Spleen (tissue), 11 donors: ENCODE data around the gene SLC7A8. TPM values are rescaled to one million over a fixed set of nuclear protein-coding genes. Genes with fewer than 3 reads are reported as not detected.
A peak's percentile ranks its signal among the peaks of the same experiment; 100 is the strongest.
"Not testable (repeated sequence)": the region's sequence is repeated elsewhere in the genome, so short reads cannot be mapped to it uniquely, and the experiment has no call there.

Source experiments
- DNase-seq: peaks from one replicate; pipeline ENCODE4 v3.0.0-alpha.2; 2020
- H3K27ac ChIP-seq, 8 donors: fragments of 200-600 bp; sonication (generic) in 7 of 8; 1 replicate in 4 of 8; 2 replicates in 4 of 8; pipeline versions ENCODE4 v1.5.0 to v1.8.0; 2016 to 2021; ENCODE audit warnings: inconsistent platforms in 4 of 8, mild to moderate bottlenecking in 4 of 8, moderate library complexity in 1 of 8
- H3K27me3 ChIP-seq, 7 donors: fragments of 200-600 bp; sonication (generic) in 6 of 7; replicated peaks in 1 of 7; 1 replicate in 4 of 7; 2 replicates in 3 of 7; pipeline versions ENCODE4 v1.5.0 to v1.8.0; 2016 to 2021; ENCODE audit warnings: inconsistent platforms in 3 of 7, mild to moderate bottlenecking in 1 of 7
- H3K36me3 ChIP-seq, 6 donors: fragments of 200-600 bp; sonication (generic) in 5 of 6; 1 replicate in 4 of 6; 2 replicates in 2 of 6; pipeline versions ENCODE4 v1.5.0 to v1.8.0; 2016 to 2021; ENCODE audit warnings: inconsistent platforms in 2 of 6
- H3K4me1 ChIP-seq, 6 donors: fragments of 200-600 bp; sonication (generic) in 5 of 6; 1 replicate in 3 of 6; 2 replicates in 3 of 6; pipeline versions ENCODE4 v1.5.0 to v1.8.0; 2016 to 2021; ENCODE audit warnings: inconsistent platforms in 3 of 6
- H3K4me3 ChIP-seq, 8 donors: fragments of 200-600 bp; sonication (generic) in 7 of 8; 1 replicate in 4 of 8; 2 replicates in 4 of 8; pipeline versions ENCODE4 v1.5.0 to v1.8.0; 2016 to 2021; ENCODE audit warnings: inconsistent platforms in 4 of 8, mild to moderate bottlenecking in 4 of 8, moderate library complexity in 2 of 8
- H3K9me3 ChIP-seq, 8 donors: fragments of 200-600 bp; sonication (generic) in 7 of 8; 1 replicate in 4 of 8; 2 replicates in 4 of 8; pipeline versions ENCODE4 v1.5.0 to v1.8.0; 2016 to 2021; ENCODE audit warnings: inconsistent platforms in 4 of 8
- CTCF ChIP-seq, 11 experiments: fragments of 200-600 bp in 7 of 11; fragments of 450-650 bp in 4 of 11; sonication (generic) in 4 of 11; IDR thresholded peaks in 8 of 11; conservative IDR thresholded peaks in 3 of 11; 1 replicate in 7 of 11; 2 replicates in 4 of 11; pipeline versions ENCODE4 v1.4.0 to v1.8.0; 2016 to 2021; ENCODE audit warnings: antibody characterized with exemption in 11 of 11, inconsistent platforms in 4 of 11, mild to moderate bottlenecking in 1 of 11
- POLR2A ChIP-seq, 3 donors: fragments of 450-650 bp; IDR thresholded peaks; one replicate each; pipeline ENCODE4 v1.5.1; 2017; ENCODE audit warnings: antibody characterized with exemption in 3 of 3, mild to moderate bottlenecking in 1 of 3
- POLR2AphosphoS5 ChIP-seq, 3 donors: sonication (generic); formaldehyde crosslinking; IDR thresholded peaks; one replicate each; pipeline ENCODE4 v1.5.1; 2017; ENCODE audit warnings: antibody characterized with exemption in 3 of 3
- WGBS, 5 donors: extraction: QIAGEN DNeasy Blood & Tissue Kit in 3 of 5; methylation state at CpG; one replicate each; pipeline versions ENCODE4 v1.1.5 to v1.1.7; 2013 to 2018; 5-methylcytosine and 5-hydroxymethylcytosine counted together
- intact Hi-C: fragments of 100-400 bp; cut with DNase I; formaldehyde crosslinking; loops from one replicate; pipeline ENCODE4 v1.15.0; 2023; ENCODE audit warnings: low total_unique reads
- polyA plus RNA-seq, 3 donors: library from polyadenylated mRNA; stranded (reverse); fragments of 200-250 nt; gene quantifications; one replicate each; pipeline ENCODE4 v1.2.1, GENCODE V29; 2013
- total RNA-seq, 7 donors: library from RNA; depleted of rRNA in 3 of 7; stranded (reverse); fragments of >200 nt in 3 of 7; fragmentation: NEBNext Ultra II Directional in 4 of 7; extraction: Animal tissue kit (Norgen Biotek cat#: 25700) in 4 of 7; gene quantifications; one replicate each; pipeline versions ENCODE4 v1.1.0 to v1.2.1, GENCODE V29; 2016 to 2021
- donor health status: healthy with polysubstance abuse.
- donor health status: DM: no; HTN: no; CAD: no; lungs with moderate emphysema.
- donor health status: DM: no; HTN: no; CAD: no.
- donor health status: Bipolar disorder and iron deficiency.
- donor health status: healthy.
- donor health status: DM: no; HTN: no; CAD: no.
- donor health status: DM: yes; HTN: yes; CAD: no.

Gene SLC7A8
- total and polyA plus RNA-seq, 10 donors, result 3.5 to 106 (median 36.7) TPM

GRCh38 chr14:23110579-23111365 lies 72.7 kb downstream of the SLC7A8 start:
- TF ChIP-seq POLR2AphosphoS5 (IDR thresholded peaks at IDR 0.05) (no peak), POLR2A (IDR thresholded peaks at IDR 0.05) (no peak), CTCF (IDR thresholded peaks at IDR 0.05 in 8 of 11, conservative IDR thresholded peaks at IDR 0.05 in 3 of 11) (no peak)
- peak; percentile 5 for DNase-seq
- H3K27ac ChIP-seq, result no peak overlapping the region
- no peak overlapping the region for H3K4me3 ChIP-seq
- H3K4me1 ChIP-seq, result peaks cover 0 to 56% (median 19%) of the 10 kb centered on the region in 6 donors
- H3K9me3 ChIP-seq, result no peaks in the 10 kb centered on the region
- 33 to 60% (median 50%) methylated on average over 5 of the region's 5 CpGs for WGBS, 5 donors
- intact Hi-C loops, result no loop called here
- peaks cover 0 to 30% (median 0%) of the 10 kb centered on the region in 7 donors for H3K27me3 ChIP-seq
- no peaks in the 10 kb centered on the region for H3K36me3 ChIP-seq

GRCh38 chr14:23109769-23110168 lies 73.7 kb downstream of the SLC7A8 start:
- peaks cover 0 to 28% (median 0%) of the 10 kb centered on the region in 7 donors for H3K27me3 ChIP-seq
- no peak overlapping the region for H3K27ac ChIP-seq
- intact Hi-C loops, result no loop called here
- H3K4me1 ChIP-seq, result peaks cover 0 to 52% (median 20%) of the 10 kb centered on the region in 6 donors
- H3K9me3 ChIP-seq, result no peaks in the 10 kb centered on the region
- no peak overlapping the region for H3K4me3 ChIP-seq
- no peak for DNase-seq
- H3K36me3 ChIP-seq, result no peaks in the 10 kb centered on the region
- TF ChIP-seq CTCF (IDR thresholded peaks at IDR 0.05 in 8 of 11, conservative IDR thresholded peaks at IDR 0.05 in 3 of 11), result no peak
- no peak for TF ChIP-seq POLR2AphosphoS5 (IDR thresholded peaks at IDR 0.05)
- TF ChIP-seq POLR2A (IDR thresholded peaks at IDR 0.05), result no peak
- 85 to 97% (median 85%) methylated on average over 1 of the region's 1 CpG for WGBS, 5 donors

- intact Hi-C loops, H3K4me3 ChIP-seq, H3K9me3 ChIP-seq, H3K27ac ChIP-seq, H3K36me3 ChIP-seq: not testable (repeated sequence)
- H3K4me1 ChIP-seq, result peaks cover 0 to 36% (median 12%) of the 10 kb centered on the region in 6 donors
- peak; percentile 30 for DNase-seq
- H3K27me3 ChIP-seq, result peaks cover 0 to 19% (median 0%) of the 10 kb centered on the region in 7 donors
- 87 to 95% (median 90%) methylated on average over 24 of the region's 24 CpGs for WGBS, 5 donors
Observed at GRCh38 chr14:23108169-23108568, 75.3 kb downstream of the SLC7A8 start.

GRCh38 chr14:23107620-23108019 lies 75.8 kb downstream of the SLC7A8 start:
- Histone ChIP-seq H3K4me1 (peaks cover 0 to 30% (median 10%) of the 10 kb centered on the region in 6 donors), H3K27me3 (peaks cover 0 to 15% (median 0%) of the 10 kb centered on the region in 7 donors)
- H3K9me3 ChIP-seq, intact Hi-C loops, H3K36me3 ChIP-seq, DNase-seq, H3K4me3 ChIP-seq, H3K27ac ChIP-seq: not testable (repeated sequence)
- 88 to 99% (median 94%) methylated on average over 2 to 4 of the region's 5 CpGs for WGBS, 5 donors

GRCh38 chr14:23106747-23107045 lies 76.8 kb downstream of the SLC7A8 start:
- H3K4me1 ChIP-seq, result peaks cover 0 to 27% (median 8%) of the 10 kb centered on the region in 6 donors
- H3K36me3 ChIP-seq, result no peaks in the 10 kb centered on the region
- intact Hi-C loops, result no loop called here
- no peaks in the 10 kb centered on the region for H3K9me3 ChIP-seq
- H3K27ac ChIP-seq, result no peak overlapping the region
- DNase-seq, result peak; percentile 7
- H3K27me3 ChIP-seq, result peaks cover 0 to 9% (median 0%) of the 10 kb centered on the region in 7 donors
- H3K4me3 ChIP-seq, result no peak overlapping the region
- TF ChIP-seq POLR2A (IDR thresholded peaks at IDR 0.05) (no peak), POLR2AphosphoS5 (IDR thresholded peaks at IDR 0.05) (no peak), CTCF (IDR thresholded peaks at IDR 0.05 in 8 of 11, conservative IDR thresholded peaks at IDR 0.05 in 3 of 11) (no peak)
